DMS53 treated with DMSO at 0.1 percent for 48 hours (cell line): ENCODE data around the gene MYORG.
"Not testable (repeated sequence)": the region's sequence is repeated elsewhere in the genome, so short reads cannot be mapped to it uniquely, and the experiment has no call there.

ENCODE experiments used
- DNase-seq: peaks from one replicate; lab custom pipeline; 2025; ENCODE audit not compliant: unreplicated experiment; lab: John Stamatoyannopoulos, UW

The MYORG gene

GRCh38 chr9:34370335-34370969 lies 6.2 kb downstream of the MYORG start:
- no peak for DNase-seq

DNA sequence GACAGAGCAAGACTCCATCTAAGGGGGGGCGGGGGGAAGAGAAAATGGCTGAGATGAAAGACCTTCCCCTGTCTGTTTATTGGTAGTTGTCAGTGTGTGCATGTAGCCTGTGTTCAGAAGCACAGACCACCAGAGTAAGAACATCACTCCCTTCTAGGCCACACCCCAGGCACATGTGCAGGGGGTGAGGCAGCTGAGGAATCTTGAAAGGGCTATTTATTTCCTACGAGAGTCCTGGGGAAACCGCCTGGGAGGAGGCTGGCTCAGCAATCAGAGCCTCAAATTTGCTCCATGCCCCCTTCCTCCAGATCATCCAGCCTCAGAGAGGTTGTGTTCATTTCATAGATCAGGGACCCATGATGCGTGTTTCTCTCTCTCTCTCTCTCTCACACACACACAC lies 7.1 kb downstream of the MYORG start:
- no peak for DNase-seq

- DNase-seq = not testable (repeated sequence)
These were observed 7.9 kb downstream of the MYORG start for GRCh38 chr9:34368796-34369195.

DNA sequence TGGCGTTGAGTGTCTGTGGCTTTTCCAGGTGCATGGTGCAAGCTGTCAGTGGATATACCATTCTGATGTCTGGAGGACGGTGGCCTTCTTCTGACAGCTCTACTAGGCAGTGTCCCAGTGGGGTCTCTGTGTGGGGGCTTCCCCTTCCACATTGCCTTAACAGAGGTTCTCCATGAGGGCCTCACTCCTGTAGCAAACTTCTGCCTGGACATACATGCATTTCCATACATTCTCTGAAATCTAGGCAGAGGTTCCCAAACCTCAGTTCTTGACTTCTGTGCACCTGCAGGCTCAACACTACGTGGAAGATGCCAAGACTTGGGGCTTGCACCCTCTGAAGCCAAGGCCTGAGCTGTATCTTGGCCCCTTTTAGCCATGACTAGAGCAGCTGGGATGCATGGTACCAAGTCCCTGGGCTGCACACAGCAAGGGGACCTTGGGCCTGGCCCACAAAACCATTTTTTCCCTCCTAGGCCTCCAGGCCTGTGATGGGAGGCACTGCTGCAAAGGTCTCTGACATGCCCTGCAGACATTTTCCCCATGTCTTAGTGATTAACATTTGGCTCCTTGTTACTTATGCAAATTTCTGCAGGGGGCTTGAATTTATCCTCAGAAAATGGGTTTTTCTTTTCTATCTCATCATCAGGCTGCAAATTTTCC lies 8.8 kb downstream of the MYORG start:
- DNase-seq = not testable (repeated sequence)

DNA sequence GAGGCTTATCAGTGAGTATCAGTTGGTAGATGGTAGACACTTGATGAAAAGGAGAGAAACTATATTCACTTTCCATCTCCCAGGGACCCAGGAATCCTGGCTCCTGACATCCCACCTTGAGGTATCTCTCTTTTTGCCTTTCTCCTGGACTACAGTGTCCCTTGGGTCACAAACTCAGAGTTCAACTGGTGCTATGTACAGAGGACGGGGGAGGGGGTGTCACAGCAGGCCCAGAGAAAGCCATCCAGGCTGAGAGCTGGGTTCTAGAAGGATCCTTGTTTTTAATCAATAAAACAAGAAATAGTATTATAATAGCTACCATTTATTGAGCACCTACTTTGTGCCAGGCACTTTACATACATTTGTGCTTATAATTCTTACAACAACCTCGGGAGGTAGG lies 10.3 kb downstream of the MYORG start:
- no peak for DNase-seq

DNA sequence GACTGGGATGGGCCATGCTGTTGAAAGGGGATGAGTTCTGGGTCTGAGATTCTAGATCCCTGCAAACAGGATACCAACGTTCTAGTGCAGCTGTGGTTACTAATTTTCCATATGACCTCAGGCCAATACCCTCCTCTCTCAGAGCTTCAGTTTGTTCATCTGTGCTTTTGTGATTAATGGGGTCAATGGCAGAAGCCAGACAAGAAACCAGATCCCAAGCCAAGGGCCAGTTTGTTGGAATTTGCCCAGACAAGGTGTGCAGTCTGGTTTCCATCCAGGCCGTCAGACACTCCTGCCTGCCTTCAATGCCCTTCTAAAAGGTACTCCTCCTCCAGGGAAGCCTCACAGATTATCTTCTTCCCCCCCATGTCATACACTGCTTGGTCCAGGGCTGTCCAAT lies 11.4 kb downstream of the MYORG start:
- DNase-seq = no peak

DNA sequence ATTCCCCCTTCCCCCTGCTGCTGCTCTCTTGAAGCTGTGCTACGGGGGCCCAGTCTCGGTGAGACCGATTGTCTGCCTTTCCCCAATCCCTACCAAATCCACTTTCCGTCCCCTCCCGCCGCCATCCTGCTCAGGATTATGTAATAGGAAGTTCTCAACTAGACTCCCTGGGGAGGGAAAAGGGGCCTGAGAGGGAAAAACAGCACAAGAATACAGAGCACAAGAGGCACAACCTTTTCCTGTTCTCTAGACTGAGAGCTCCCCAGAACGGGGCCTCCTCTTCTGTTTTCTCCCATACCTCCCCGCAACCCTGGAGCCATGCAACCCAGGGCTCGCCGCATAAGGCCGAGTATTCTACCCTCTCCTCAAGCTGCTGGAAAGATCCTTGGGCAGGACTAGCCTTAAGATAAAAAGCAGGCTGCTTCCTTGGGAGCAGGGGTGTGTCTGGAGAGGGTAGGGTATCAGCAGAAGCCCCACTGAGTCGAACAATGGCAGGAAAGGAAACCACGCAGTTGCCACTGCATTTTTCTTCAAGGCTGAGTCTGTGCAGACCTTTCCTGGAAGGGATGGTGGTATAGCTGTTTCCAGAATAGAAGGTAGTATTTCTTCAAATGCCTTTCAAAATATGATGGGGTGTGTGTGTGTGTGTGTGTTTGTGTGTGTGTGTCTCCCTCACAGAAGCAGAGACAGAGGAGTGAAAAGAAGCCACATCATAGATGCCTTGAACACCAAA lies 12.9 kb downstream of the MYORG start:
- no peak for DNase-seq

GRCh38 chr9:34362614-34363214 lies 14.0 kb downstream of the MYORG start:
- DNase-seq = no peak

DNA sequence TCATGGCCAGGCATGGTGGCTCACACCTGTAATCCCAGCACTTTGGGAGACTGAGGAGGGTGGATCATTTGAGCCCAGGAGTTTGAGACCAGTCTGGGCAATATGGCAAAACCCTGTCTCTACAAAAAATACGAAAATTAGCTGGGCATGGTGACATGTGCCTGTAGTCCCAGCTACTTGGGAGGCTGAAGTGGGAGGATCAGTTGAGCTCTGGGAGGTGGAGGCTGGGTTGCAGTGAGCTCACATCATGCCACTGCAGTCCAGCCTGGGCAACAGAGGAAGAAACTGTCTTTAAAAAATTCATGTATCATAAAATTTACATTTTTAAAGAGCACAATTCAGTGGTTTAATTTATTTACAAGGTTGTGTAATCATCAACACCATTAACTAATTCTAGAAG lies 23.7 kb downstream of the MYORG start:
- DNase-seq = not testable (repeated sequence)

DNA sequence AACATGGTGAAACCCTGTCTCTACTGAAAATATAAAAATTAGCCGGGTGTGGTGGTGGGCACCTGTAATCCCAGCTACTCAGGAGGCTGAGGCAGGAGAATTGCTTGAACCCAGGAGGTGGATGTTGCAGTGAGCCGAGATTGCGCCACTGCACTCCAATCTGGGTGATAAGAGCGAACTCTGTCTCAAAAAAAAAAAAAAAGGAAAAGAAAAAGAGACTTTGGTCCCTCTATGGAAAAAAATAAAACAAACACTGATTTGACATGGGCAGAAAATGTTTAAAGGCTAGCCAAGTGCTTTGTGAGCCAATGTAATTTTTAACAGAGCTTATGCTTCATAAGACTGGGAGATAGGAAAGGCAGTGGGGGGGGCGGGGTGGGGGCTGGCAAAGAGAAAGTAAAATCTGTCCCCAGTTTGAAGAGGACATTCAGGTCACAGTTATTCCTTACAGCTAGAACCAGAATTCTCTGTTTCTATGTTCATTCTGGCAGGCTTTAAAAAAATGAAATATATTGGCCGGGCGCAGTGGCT lies 24.5 kb downstream of the MYORG start:
- not testable (repeated sequence) for DNase-seq

DNA sequence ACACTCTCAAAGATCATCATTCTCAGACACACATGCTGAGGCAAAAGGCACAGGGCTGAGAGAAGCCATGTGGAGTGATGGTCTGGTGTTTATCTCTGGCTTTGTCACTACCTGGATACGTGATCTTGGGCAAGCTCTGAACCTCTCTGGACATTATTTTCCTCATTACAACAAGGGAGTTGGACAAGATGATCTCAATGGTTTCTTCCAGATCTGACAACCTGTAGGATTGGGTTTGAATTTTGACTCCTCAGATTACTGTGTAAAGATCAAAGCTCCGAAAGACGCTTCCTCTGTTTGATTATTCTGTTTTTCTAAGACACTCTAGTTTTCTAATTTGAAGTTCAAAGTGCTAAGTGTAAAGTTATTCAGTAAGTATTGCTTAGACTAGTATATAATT lies 27.4 kb downstream of the MYORG start:
- no peak for DNase-seq

GRCh38 chr9:34347800-34348158 lies 28.9 kb downstream of the MYORG start:
- DNase-seq = no peak

DNA sequence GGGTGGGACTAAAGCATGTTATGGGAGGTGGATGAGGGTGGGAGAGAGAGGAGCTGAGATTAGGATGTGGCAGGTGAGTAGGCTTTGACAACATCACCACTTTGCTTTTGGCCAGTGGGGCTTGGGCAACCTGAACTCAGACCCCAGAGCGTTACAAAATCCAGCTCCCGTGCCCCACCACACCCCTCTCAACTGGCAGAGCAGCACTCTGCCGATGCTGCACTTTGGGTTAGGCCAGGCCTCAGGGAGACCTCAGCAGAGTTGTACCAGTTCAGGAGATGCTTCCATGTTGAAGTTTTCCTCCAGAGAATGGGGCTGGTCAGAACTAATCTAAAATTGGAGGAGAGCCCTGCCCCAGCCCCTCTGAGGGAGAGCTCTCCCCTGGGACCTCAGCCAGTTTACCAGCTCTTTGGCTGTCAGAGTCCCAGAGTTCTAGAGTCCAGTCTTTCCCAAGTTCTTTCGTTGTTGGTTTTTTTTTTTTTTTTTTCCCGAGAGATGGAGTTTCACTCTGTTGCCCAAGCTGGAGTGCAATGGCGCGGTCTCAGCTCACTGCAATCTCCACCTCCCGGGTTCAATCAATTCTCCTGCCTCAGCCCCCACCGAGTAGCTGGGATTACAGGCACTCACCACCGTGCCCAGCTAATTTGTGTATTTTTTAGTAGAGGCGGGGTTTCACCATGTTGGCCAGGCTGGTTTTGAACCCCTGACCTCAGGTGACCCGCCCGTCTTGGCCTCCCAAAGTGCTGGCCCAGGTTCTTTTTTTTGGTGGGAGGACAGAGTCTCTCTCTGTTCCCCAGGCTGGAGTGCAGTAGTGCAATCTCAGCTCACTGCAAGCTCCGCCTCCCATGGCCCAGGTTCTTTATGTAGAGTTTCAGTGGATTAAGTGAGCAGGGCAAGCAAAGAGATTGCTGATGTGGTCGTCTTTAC lies 29.6 kb downstream of the MYORG start:
- no peak for DNase-seq

GRCh38 chr9:34343605-34344004 lies 33.1 kb downstream of the MYORG start:
- DNase-seq = no peak

DNA sequence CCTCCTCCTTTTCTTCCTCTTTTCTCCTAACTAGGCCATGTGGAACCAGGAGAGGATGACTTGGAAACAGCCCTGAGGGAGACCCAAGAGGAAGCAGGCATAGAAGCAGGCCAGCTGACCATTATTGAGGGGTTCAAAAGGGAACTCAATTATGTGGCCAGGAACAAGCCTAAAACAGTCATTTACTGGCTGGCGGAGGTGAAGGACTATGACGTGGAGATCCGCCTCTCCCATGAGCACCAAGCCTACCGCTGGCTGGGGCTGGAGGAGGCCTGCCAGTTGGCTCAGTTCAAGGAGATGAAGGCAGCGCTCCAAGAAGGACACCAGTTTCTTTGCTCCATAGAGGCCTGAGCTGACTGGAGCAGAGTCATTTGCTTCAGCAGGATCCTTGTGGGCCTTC lies 33.6 kb downstream of the MYORG start:
- no peak for DNase-seq

- no peak for DNase-seq
These were observed 34.9 kb downstream of the MYORG start for GRCh38 chr9:34341659-34342295.

- DNase-seq = no peak
These were observed 37.9 kb downstream of the MYORG start for GRCh38 chr9:34338665-34339385.

DNA sequence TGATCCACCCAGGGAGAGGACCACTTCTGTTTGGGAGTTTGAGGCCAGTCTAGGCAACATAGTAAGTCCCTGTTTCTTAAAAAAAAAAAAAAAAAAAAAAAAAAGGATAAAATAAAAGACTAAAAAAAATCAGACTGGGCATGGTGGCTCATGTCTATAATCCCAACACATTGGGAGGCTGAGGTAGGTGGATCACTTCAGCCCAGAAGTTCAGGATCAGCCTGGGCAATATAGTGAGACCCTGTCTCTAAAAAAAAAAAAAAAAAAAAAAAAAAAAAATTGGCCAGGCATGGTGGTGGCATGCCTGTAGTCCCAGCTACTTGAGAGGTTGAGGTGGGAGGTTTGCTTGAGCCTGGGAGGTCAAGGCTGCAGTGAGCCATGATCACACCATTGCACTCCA lies 38.6 kb downstream of the MYORG start:
- DNase-seq = not testable (repeated sequence)

DNA sequence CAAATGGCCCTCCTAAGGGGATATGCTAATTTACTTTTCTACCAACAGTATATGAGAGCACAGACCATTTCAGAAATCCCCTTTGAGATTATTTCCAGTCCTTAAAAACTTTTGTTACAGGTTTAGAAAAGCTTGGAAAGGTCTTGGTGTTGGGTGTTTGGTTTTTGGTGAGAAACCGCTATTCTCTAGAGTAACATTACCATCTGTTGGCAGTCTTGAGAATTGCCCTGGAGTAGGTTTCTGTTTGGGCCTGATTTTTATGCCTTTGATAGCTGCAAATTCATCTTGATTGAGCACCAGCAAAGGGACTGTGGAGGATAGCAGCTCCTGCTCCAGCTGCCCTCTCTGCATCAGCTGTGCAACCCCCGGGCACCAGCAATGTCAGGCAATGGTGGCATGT lies 39.3 kb downstream of the MYORG start:
- no peak for DNase-seq

GRCh38 chr9:34335376-34335775 lies 41.3 kb downstream of the MYORG start:
- DNase-seq = no peak
